Left lung (tissue), 10 donors: ENCODE data around the gene TLR2. TPM values are rescaled to one million over a fixed set of nuclear protein-coding genes. Genes with fewer than 3 reads are reported as not detected.
"Not testable (repeated sequence)": the region's sequence is repeated elsewhere in the genome, so short reads cannot be mapped to it uniquely, and the experiment has no call there.

Experiments used
- ATAC-seq: fragments of 200-7000 bp; cut with Tn5 transposase; one replicate; pipeline ENCODE4 v1.9.1; 2020; ENCODE audit warnings: moderate library complexity
- DNase-seq, 4 donors: peaks; one replicate each; pipeline ENCODE4 v3.0.0-alpha.2; 2013 to 2020
- H3K27ac ChIP-seq, 2 donors: fragments of 200-600 bp; sonication (generic) in 1 of 2; one replicate each; pipeline versions ENCODE4 v1.5.0 to v1.8.0; 2020 to 2021
- H3K27me3 ChIP-seq, 2 donors: fragments of 200-600 bp; sonication (generic) in 1 of 2; one replicate each; pipeline versions ENCODE4 v1.5.0 to v1.8.0; 2020 to 2021
- H3K36me3 ChIP-seq, 2 donors: fragments of 200-600 bp; sonication (generic) in 1 of 2; one replicate each; pipeline versions ENCODE4 v1.5.0 to v1.8.0; 2020 to 2021
- H3K4me1 ChIP-seq, 2 donors: fragments of 200-600 bp; one replicate each; pipeline ENCODE4 v1.8.0; 2021
- H3K4me3 ChIP-seq, 2 donors: fragments of 200-600 bp; sonication (generic) in 1 of 2; one replicate each; pipeline versions ENCODE4 v1.5.0 to v1.8.0; 2020 to 2021; ENCODE audit warnings: mild to moderate bottlenecking in 1 of 2
- H3K9me3 ChIP-seq, 2 donors: fragments of 200-600 bp; sonication (generic) in 1 of 2; one replicate each; pipeline versions ENCODE4 v1.5.0 to v1.8.0; 2020 to 2021
- intact Hi-C, 2 donors: fragments of 100-400 bp; cut with DNase I; formaldehyde crosslinking; loops; one replicate each; pipeline versions ENCODE4 v1.11.2 to v1.14.2; 2022
- polyA plus RNA-seq, 6 donors: library from polyadenylated mRNA; unstranded; fragments of 120-200 nt; gene quantifications; one replicate each; pipeline ENCODE4 v1.2.1, GENCODE V29; 2013; ENCODE audit not compliant: insufficient read length in 6 of 6
- total RNA-seq, 2 donors: library from RNA; stranded (reverse); fragmentation: NEBNext Ultra II Directional; extraction: Animal tissue kit (Norgen Biotek cat#: 25700); gene quantifications; one replicate each; pipeline ENCODE4 v1.2.1, GENCODE V29; 2021
- TF ChIP-seq, protein P1 (sequence below), 2 donors: fragments of 200-600 bp; sonication (generic) in 1 of 2; IDR thresholded peaks; one replicate each; pipeline versions ENCODE4 v1.5.0 to v1.8.0; 2021; ENCODE audit warnings: antibody characterized with exemption in 2 of 2
- donor health status: DM: no; HTN: yes; CAD: no.
- donor health status: DM: no; HTN: no; CAD: no.

The TLR2 gene
- total and polyA plus RNA-seq, 8 donors = 19.5 to 170 (median 39.0) TPM

DNA sequence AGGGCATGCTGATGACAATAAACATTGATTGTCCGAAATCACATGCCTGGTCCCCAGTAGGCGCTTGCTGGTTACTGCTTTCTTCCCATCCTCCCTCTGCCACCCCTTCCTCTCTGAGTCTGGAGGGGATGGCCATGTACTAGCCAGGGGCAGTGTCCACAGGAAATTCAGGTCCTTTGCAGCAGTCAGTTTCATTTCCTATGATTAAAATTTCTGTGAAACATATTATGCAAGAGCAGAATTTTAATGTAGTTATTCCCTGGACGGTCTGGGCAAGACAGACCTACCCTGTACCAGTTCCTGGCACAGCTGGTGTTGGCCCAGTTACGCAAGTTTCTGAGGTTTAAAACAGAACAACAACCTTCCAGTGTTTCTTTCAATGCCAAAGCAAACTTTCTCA is 28.2 kb upstream of the TLR2 start:
- Histone ChIP-seq H3K4me1 (peaks cover 16 to 75% of the 10 kb centered on the region in 2 donors), H3K27me3 (no peaks in the 10 kb centered on the region), H3K9me3 (no peaks in the 10 kb centered on the region), H3K36me3 (no peaks in the 10 kb centered on the region), H3K4me3 (peak overlapping the region in 1 of 2 donors; percentile 37), H3K27ac (peak overlapping the region; percentile 71 to 97)
- intact Hi-C loops = no loop called here
- peak in 1 of 4 donors; percentile 65 for DNase-seq
- TF ChIP-seq, protein P1, sequence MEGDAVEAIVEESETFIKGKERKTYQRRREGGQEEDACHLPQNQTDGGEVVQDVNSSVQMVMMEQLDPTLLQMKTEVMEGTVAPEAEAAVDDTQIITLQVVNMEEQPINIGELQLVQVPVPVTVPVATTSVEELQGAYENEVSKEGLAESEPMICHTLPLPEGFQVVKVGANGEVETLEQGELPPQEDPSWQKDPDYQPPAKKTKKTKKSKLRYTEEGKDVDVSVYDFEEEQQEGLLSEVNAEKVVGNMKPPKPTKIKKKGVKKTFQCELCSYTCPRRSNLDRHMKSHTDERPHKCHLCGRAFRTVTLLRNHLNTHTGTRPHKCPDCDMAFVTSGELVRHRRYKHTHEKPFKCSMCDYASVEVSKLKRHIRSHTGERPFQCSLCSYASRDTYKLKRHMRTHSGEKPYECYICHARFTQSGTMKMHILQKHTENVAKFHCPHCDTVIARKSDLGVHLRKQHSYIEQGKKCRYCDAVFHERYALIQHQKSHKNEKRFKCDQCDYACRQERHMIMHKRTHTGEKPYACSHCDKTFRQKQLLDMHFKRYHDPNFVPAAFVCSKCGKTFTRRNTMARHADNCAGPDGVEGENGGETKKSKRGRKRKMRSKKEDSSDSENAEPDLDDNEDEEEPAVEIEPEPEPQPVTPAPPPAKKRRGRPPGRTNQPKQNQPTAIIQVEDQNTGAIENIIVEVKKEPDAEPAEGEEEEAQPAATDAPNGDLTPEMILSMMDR (IDR thresholded peaks at IDR 0.05) = no peak
- ATAC-seq = peak; percentile 74

DNA sequence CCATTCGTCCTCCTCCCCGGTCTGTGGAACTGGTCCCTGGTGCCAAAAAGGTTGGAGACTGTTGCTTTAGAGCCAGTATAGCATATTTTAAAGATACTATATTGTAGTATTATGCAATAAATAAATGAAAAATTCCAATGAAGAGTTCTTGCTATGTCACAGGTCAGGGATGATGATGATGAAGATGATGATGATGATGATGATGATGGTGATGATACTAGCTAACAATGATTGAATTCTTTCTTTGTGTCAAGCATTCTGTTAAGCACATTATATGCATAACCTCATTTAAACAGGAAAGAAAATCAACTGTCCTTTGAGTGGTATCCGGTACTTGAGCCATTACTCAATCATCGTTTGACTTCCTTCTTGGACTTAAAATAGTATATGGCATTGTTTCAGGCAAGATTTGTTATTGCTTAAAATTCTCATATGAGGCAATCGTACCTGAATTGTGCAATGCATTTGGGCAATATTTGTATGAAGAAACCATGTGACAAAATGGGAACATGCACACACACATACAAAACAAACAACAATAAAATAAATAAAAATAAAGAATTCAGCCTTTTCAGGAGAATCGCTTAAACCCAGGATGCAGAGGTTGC is 22.8 kb upstream of the TLR2 start:
- Histone ChIP-seq H3K27me3 (no peaks in the 10 kb centered on the region), H3K36me3 (no peaks in the 10 kb centered on the region), H3K9me3 (peaks cover 0 to 6% of the 10 kb centered on the region in 2 donors), H3K4me3 (no peak overlapping the region), H3K4me1 (peaks cover 12 to 62% of the 10 kb centered on the region in 2 donors), H3K27ac (peak overlapping the region; percentile 74 to 91)
- peak; percentile 72 for ATAC-seq
- peak in 2 of 4 donors; percentile 36 to 71 for DNase-seq
- TF ChIP-seq, protein P1 (IDR thresholded peaks at IDR 0.05) = no peak
- intact Hi-C loops = no loop called here

DNA sequence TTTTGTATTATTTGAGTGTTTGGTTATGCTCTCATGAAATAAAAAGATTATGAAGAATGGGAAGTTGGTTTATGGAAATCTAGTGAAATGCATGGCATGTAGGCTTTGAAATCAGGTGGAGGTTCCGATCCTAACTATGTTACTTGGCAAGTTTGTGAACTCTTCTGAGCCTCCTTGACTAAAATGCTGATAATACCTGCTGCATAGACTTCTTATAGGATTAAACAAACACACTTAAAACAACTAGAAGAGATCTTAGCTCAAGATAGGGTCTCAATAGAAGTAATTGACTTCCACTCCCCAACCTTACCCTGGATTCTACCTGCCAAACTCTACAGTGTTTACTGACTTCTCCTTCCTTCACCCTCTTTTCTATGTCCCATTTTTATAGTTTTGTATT is 22.2 kb upstream of the TLR2 start:
- peak in 2 of 4 donors; percentile 34 to 66 for DNase-seq
- TF ChIP-seq, protein P1 (IDR thresholded peaks at IDR 0.05) = no peak

DNA sequence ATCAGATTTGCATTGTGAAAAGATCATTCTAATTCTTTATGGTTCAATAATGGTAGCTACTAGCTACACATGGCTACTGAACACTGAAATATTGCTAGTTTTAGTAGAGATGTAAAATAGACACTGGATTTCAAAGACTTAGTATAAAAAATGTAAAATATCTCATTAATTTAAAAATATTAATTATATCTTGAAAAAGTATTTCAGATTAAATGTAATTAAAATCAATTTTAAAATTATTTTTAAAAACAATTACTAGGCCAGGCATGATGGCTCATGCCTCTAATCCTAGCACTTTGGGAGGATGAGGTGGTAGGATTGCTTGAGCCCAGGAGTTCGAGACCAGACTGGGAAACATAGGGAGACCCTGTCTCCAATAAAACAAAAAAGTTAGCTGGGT is 20.4 kb upstream of the TLR2 start:
- peaks cover 12 to 38% of the 10 kb centered on the region in 2 donors for H3K4me1 ChIP-seq
- ATAC-seq (no peak), DNase-seq (no peak)
- intact Hi-C loops = no loop called here
- peaks cover 0 to 6% of the 10 kb centered on the region in 2 donors for H3K9me3 ChIP-seq
- H3K27me3 ChIP-seq = no peaks in the 10 kb centered on the region
- H3K4me3 ChIP-seq = no peak overlapping the region
- H3K27ac ChIP-seq = no peak overlapping the region
- H3K36me3 ChIP-seq = no peaks in the 10 kb centered on the region
- TF ChIP-seq, protein P1 (IDR thresholded peaks at IDR 0.05) = no peak

More for the DNA sequence above, 22.2 kb upstream of the TLR2 start:
- H3K4me1 ChIP-seq = peaks cover 12 to 56% of the 10 kb centered on the region in 2 donors
- no peaks in the 10 kb centered on the region for H3K27me3 ChIP-seq
- intact Hi-C loops = no loop called here
- no peaks in the 10 kb centered on the region for H3K36me3 ChIP-seq
- peak; percentile 89 for ATAC-seq
- H3K4me3 ChIP-seq = no peak overlapping the region
- peaks cover 0 to 6% of the 10 kb centered on the region in 2 donors for H3K9me3 ChIP-seq
- H3K27ac ChIP-seq = peak overlapping the region; percentile 74 to 91

DNA sequence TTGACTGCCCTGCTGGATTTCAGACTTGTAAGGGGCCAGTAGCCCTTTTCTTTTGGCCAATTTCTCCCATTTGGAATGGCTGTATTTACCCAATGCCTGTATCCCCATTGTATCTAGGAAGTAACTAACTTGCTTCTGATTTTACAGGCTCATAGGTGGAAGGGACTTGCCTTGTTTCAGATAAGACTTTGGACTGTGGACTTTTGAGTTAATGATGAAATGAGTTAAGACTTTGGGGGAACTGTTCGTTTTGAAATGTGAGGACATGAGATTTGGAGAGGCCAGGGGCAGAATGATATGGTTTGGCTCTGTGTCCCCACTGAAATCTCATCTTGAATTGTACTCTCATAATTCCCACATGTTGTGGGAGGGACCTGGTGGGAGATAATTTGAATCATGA is 17.6 kb upstream of the TLR2 start:
- H3K4me1 ChIP-seq, H3K36me3 ChIP-seq, ATAC-seq, H3K4me3 ChIP-seq, H3K27me3 ChIP-seq, intact Hi-C loops, H3K27ac ChIP-seq, DNase-seq, H3K9me3 ChIP-seq: not testable (repeated sequence)

DNA sequence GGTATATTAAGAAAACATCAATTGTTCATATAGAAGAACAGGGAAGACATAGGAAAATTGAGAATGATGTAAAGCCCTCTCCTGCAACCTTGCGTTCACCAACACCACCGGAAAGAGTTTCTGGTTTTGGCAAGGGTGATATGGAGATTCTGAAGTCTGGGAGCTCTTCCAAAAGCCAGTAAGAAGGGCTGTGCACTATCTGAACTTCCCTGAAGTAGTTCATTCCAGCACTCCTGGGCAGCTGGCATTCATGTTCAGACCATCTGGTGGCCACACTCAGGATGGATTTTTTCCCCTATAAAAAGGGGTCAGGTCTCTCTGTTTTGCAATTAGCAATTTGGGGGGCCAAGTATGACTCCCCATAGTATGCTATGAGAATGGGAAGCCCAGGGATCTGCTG is 15.4 kb upstream of the TLR2 start:
- intact Hi-C loops = no loop called here
- Histone ChIP-seq H3K9me3 (peaks cover 0 to 6% of the 10 kb centered on the region in 2 donors), H3K4me3 (no peak overlapping the region), H3K27me3 (no peaks in the 10 kb centered on the region), H3K27ac (no peak overlapping the region), H3K36me3 (no peaks in the 10 kb centered on the region), H3K4me1 (no peaks in the 10 kb centered on the region)
- TF ChIP-seq, protein P1 (IDR thresholded peaks at IDR 0.05) = no peak
- ATAC-seq = peak; percentile 23
- no peak for DNase-seq
